GM21360 (cell line): Measurements from ENCODE around the gene CACNA1H.

Experiments used
- ATAC-seq: cut with Tn5 transposase; IDR thresholded peaks from one replicate; pipeline ENCODE4 v1.9.1; 2021; ENCODE audit warnings: mild to moderate bottlenecking, moderate library complexity; ENCODE audit not compliant: unreplicated experiment

CACNA1H gene

GRCh38 chr16:1140582-1141162, 12.2 kb upstream of the CACNA1H start:
- ATAC-seq, result no peak

- ATAC-seq, result no peak
These were observed 11.7 kb upstream of the CACNA1H start for GRCh38 chr16:1141191-1141590.

GRCh38 chr16:1141716-1142115, 11.2 kb upstream of the CACNA1H start:
- no peak for ATAC-seq

GRCh38 chr16:1142911-1143310, 10.0 kb upstream of the CACNA1H start:
- no peak for ATAC-seq

- no peak for ATAC-seq
These were observed 9.0 kb upstream of the CACNA1H start for GRCh38 chr16:1143761-1144450.

DNA sequence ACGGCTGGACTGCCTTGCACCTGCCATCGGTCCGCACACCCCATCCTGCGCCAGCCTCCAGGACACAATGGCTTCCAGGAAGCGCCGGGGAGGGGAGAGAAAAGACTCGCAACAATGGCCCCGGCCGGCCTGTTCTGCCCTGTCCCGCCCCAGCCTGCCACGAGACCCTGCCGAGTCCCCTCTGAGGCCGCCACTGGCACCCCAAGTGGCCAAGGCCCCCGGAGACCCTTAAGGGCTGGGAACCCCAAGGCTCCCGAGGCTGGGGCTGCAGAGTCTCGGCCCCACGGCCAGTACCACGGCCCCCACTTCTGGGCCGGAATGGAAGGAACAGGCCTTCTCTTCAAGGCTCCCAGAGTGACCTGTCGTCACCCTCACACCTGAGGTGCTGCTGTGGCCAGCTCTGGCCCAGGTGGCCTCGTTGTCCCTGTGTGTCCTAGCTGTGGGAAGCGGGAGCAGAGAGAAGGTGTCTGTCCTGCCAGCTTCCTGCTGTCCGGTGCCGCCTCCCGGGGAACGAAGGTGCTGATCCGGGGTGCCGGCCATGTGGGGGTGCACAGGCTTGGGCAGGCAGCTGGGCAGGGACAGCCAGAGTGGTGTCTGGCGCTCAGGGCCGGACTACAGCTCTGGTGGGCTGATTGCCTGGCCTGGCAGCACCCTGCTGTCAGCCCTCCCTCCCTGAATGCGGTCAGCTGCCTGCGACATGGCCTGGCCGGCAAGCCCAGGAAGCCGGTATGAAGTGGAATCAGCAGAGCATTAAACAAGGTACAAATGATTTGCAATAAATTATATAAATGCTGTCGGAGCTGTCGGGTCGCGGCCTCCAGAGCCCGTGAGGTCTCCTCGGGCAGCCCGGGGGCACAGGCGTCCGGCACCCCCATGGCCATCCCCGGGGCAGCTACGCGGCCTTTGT, 8.2 kb upstream of the CACNA1H start:
- ATAC-seq, result no peak

DNA sequence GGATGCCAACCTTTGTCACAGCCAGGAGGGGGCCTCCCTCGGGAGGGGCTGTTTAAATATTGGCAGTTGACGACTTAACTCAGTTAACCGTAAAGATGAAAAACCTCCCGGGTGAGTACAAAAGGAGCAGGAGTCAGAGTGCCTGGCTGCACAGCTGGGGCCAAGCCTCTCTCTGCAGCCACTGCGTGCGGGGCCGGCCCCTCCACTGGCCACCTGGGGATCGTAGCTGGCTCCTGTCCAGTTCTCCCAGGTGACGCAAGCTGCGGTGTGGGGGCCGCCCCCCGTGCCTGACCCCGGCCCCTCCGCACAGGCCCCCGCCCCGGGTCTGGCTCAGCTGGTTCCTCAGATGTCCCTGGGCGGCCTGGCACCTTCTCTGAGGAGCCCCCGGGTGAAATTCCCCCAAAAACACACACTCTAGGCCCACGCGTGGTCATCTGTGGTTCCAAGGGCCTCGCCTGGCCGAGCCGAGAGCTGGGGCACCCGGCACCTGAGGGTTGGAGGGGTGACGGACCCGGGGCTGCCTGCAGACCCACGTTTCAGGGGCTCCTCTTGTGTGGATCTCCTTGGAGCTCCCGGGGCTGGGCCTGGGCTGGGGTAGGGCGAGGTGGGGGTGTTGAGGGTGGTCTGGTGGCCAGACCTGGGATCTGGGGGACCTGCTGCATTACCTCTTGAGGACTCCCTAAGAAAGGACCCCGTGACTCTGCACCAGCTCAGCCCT, 7.4 kb upstream of the CACNA1H start:
- no peak for ATAC-seq

- ATAC-seq, result no peak
These were observed 6.5 kb upstream of the CACNA1H start for GRCh38 chr16:1146409-1146808.

GRCh38 chr16:1147027-1147426, 5.9 kb upstream of the CACNA1H start:
- no peak for ATAC-seq

- no peak for ATAC-seq
These were observed 3.7 kb upstream of the CACNA1H start for GRCh38 chr16:1149101-1149636.

DNA sequence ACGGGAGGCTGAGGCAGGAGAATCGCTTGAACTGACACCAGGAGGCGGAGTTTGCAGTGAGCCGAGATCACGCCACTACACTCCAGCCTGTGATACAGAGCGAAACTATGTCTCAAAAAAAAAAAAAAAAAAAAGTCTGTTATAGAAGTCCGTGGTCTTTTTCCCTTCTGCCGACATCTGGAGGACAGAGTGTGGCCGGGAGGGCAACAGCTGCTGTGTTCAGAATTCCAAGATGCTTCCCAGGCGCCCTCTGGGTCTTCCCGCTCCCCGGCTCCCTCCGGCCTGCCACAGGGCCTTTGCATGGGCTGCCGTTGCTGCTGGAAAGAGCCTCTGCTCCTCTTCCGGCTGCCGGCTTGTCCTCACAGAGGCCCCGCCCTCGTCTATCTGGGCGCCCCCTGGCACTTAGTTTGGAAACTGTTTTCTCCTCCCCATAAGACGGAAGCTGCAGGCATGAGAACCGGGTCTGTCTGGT, 2.4 kb upstream of the CACNA1H start:
- ATAC-seq, result no peak

DNA sequence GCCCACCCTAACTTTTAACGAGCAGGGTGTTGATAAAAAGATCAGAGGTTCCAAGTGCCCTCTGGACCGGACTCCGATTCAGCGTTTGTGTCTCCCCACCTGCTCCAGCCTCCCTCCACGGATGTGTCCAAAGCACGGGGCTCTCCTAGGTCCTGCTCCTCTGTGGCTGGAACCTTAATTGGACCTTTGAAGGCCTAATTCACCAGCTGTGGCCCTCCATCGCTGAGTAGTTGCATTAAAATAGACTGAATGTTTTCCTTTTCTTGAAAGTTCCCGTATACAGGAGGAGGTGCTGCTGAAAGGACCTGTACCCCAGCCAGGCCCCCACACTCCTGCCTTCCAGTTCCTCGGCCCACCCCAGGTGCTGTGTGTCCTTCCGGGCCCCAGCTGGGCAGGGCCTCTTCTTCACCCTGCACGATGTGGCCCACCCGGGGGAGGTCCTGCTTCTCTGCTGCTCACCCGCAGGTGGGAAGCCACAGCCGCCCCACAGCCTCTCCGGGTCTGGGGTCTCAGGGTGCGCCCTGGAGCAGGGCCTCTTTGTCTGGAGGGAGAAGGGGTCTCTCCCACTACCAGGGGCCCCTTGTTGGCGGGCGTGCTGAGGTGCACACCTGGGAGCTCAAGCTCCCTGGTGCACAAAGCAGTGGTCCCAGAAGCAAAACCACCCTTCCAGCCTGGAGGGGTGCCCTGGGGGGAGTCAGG, 1.3 kb upstream of the CACNA1H start:
- no peak for ATAC-seq

DNA sequence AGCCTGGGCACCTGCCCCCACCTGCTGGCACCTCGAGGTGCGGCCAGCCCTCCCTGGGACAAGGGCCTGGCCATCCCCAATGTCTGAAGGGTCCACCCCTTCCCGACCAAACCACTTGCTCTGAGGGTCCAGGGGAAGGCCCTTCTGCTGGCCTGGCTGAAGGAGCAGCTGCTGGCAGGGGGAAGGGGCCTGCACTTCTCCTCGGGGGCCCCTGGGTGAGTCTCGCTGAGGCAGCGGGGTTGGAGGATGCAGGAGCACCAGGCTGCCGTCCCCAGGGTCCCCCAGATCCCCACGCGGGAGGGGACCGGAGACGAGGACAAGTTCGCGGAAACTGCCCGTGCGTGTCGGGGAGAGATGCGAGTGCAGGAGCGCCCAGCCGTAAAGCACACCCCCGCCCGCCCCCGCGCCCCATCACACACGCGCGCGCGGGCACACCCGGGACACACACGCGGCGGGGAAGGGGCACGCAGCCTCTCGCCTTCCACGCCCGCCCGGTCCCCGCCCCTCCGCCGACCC, 725 bp upstream of the CACNA1H start:
- no peak for ATAC-seq

DNA sequence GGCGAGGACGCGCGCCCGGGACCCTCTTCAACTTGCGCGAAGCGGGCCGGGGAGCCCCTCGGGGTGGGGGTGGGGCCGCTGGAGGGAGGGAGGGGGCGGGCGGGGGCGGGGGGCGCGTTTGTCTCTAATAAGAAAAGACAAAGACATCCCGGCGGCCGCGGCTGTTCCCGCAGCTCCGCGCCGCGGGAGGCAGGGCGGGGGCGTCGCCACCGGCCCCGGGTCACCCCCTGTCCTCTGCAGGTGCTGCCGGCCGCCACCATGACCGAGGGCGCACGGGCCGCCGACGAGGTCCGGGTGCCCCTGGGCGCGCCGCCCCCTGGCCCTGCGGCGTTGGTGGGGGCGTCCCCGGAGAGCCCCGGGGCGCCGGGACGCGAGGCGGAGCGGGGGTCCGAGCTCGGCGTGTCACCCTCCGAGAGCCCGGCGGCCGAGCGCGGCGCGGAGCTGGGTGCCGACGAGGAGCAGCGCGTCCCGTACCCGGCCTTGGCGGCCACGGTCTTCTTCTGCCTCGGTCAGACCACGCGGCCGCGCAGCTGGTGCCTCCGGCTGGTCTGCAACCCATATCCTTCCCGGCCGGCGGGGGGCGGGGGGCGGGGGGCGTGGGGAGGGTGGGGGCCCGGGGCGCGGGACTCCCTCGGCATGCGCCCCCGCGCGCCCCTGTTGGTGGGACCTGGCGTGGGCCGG, 714 bp downstream of the CACNA1H start:
- ATAC-seq, result no peak

DNA sequence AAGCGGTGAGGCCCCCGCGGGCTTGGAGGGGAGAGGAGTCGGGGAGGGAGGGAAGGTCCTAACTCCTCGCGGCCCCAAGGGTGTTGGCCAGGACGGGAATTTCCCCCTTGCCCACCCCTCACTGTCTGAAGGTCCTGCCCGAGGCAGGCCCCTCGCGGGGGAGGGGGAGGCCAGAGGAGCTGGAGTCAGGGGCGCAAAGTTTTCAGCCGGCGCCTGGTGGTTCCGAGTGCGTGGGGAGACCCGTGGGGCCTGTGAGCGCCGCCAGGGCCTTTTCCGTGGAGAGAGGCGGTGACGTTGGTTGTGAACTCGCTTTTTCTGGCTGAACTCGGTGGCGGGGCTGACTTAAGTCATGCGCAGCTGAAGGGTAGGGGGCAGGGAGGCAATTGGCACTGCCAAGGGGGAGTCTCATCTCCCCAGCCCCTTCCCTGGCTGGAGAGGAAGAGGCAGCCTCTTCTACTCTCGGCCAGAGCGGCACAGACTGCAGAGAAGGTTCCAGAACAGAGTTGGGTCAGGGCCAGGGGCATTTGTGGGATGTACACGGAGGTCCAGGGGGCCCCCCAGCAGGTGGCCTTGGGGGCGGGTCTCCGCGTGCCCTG, 1.5 kb downstream of the CACNA1H start:
- ATAC-seq, result no peak

DNA sequence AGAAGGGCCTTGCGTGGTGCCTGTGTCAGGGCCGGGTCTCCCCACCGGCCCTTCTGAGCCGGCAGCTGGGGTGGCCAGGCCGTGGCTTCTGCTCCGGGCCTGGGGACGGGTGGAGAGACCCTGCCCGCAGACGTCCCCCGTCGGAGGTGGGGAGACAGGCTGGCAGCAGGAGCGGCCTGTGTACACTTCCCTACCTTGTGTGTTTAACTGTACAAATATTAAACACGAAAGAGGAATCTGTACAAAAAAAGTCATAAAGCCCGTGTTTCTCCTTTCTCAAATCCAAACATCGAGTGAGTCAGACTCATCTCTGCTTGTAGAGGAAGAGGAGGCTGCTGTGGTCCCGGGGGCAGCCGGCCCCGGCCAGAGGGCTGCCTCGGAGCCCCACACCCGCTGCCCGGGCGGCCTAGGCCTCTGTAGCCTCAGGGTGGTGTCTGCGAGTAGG, 2.0 kb downstream of the CACNA1H start:
- ATAC-seq, result no peak

DNA sequence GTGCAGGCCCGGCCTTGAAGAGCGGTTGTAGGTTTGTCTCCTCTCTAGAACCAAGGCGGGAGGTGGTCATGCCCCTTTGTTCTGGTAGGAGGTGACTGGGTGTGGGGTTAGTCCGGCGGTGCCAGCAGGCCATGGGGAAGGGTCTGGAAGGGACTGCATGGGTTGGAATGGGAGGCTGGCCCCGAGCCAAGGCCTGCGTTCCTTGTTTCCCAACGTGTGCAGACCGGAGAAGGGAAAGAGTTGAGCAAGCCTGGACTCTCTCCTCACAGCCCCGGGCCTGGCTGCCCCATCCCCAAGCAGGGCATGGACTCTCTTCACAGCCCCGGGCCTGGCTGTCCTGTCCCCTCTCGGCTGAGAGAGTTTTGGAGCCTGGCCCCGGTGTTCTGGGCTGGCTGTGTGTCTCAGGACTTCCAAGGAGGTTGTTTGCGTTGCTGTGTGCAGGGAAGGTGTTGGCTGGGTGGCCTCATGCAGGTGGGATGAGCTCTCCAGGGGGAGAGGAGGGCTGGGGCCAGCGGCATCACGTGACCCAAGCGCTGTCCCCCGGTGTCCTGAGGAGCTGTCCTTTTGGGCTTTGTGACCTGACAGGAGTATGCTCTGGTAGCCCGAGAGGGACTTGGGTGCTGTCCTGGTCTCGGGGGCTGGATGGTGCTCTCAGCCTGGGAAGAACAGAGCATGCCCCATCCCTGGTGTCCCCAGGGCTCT, 2.6 kb downstream of the CACNA1H start:
- ATAC-seq, result no peak
